IgD-negative memory B cell (primary cell): ENCODE measurements around the gene RYR2. TPM values are rescaled to one million over a fixed set of nuclear protein-coding genes. Genes with fewer than 3 reads are reported as not detected.

Source experiments
- H3K27ac Mint-ChIP-seq, 3 donors: one replicate each; pipeline ENCODE4 v1.8.0; 2020 to 2022; ENCODE audit warnings: mild to moderate bottlenecking in 3 of 3, mixed read lengths in 3 of 3, moderate library complexity in 1 of 3
- H3K27me3 Mint-ChIP-seq: one replicate; pipeline ENCODE4 v1.8.0; 2021; ENCODE audit warnings: mixed read lengths
- H3K36me3 Mint-ChIP-seq: one replicate; pipeline ENCODE4 v1.8.0; 2020; ENCODE audit warnings: mild to moderate bottlenecking, mixed read lengths
- H3K4me1 Mint-ChIP-seq, 3 donors: one replicate each; pipeline ENCODE4 v1.8.0; 2020 to 2022; ENCODE audit warnings: mixed read lengths in 3 of 3, mild to moderate bottlenecking in 1 of 3
- H3K4me3 Mint-ChIP-seq, 4 donors: one replicate each; pipeline ENCODE4 v1.8.0; 2020 to 2022; ENCODE audit warnings: mild to moderate bottlenecking in 4 of 4, mixed read lengths in 4 of 4, moderate library complexity in 3 of 4
- H3K9me3 Mint-ChIP-seq, 3 donors: one replicate each; pipeline ENCODE4 v1.8.0; 2020 to 2021; ENCODE audit warnings: mixed read lengths in 3 of 3, mild to moderate bottlenecking in 1 of 3
- polyA plus RNA-seq: library from polyadenylated mRNA; unstranded; fragments of 300-500 nt; fragmentation: Illumina TruSeq; gene quantifications from one replicate; pipeline ENCODE4 v1.2.3, GENCODE V29; 2021

Gene RYR2
- polyA plus RNA-seq, 1 donor from 2014 or later: not detected

- no peaks in the 10 kb centered on the region for H3K4me1 Mint-ChIP-seq
- no peaks in the 10 kb centered on the region for H3K36me3 Mint-ChIP-seq
- peak overlapping the region in 2 of 3 donors; percentile 13 to 63 for H3K27ac Mint-ChIP-seq
- H3K9me3 Mint-ChIP-seq: peaks cover 3 to 5% (median 5%) of the 10 kb centered on the region in 3 donors
- no peak overlapping the region for H3K4me3 Mint-ChIP-seq
- no peaks in the 10 kb centered on the region for H3K27me3 Mint-ChIP-seq
Observed at GRCh38 chr1:237084341-237085077, 42.5 kb downstream of the RYR2 start.

GRCh38 chr1:237091691-237092090 lies 49.7 kb downstream of the RYR2 start:
- Mint-ChIP-seq H3K4me1 (no peaks in the 10 kb centered on the region), H3K36me3 (no peaks in the 10 kb centered on the region), H3K27ac (no peak overlapping the region), H3K9me3 (peaks cover 2 to 3% (median 3%) of the 10 kb centered on the region in 3 donors), H3K4me3 (no peak overlapping the region), H3K27me3 (no peaks in the 10 kb centered on the region)

GRCh38 chr1:237093691-237094090 lies 51.7 kb downstream of the RYR2 start:
- Mint-ChIP-seq H3K9me3 (peaks cover 0 to 2% (median 0%) of the 10 kb centered on the region in 3 donors), H3K36me3 (no peaks in the 10 kb centered on the region), H3K4me1 (no peaks in the 10 kb centered on the region), H3K27me3 (no peaks in the 10 kb centered on the region), H3K27ac (no peak overlapping the region), H3K4me3 (no peak overlapping the region)

- Mint-ChIP-seq H3K4me3 (no peak overlapping the region), H3K9me3 (peaks cover 0 to 4% (median 0%) of the 10 kb centered on the region in 3 donors), H3K36me3 (no peaks in the 10 kb centered on the region), H3K27me3 (peaks cover 3% of the 10 kb centered on the region), H3K27ac (no peak overlapping the region), H3K4me1 (no peaks in the 10 kb centered on the region)
Observed at GRCh38 chr1:237098541-237098940, 56.6 kb downstream of the RYR2 start.

GRCh38 chr1:237103021-237103420 lies 61.0 kb downstream of the RYR2 start:
- Mint-ChIP-seq H3K36me3 (no peaks in the 10 kb centered on the region), H3K27me3 (peaks cover 7% of the 10 kb centered on the region), H3K4me3 (no peak overlapping the region), H3K4me1 (no peaks in the 10 kb centered on the region), H3K9me3 (peaks cover 0 to 7% (median 2%) of the 10 kb centered on the region in 3 donors), H3K27ac (no peak overlapping the region)

GRCh38 chr1:237104096-237104495 lies 62.1 kb downstream of the RYR2 start:
- Mint-ChIP-seq H3K9me3 (peaks cover 0 to 7% (median 2%) of the 10 kb centered on the region in 3 donors), H3K27ac (no peak overlapping the region), H3K4me1 (no peaks in the 10 kb centered on the region), H3K36me3 (no peaks in the 10 kb centered on the region), H3K4me3 (no peak overlapping the region), H3K27me3 (peaks cover 7% of the 10 kb centered on the region)

- no peaks in the 10 kb centered on the region for H3K36me3 Mint-ChIP-seq
- peaks cover 6% of the 10 kb centered on the region for H3K27me3 Mint-ChIP-seq
- H3K9me3 Mint-ChIP-seq: peaks cover 0 to 8% (median 2%) of the 10 kb centered on the region in 3 donors
- no peaks in the 10 kb centered on the region for H3K4me1 Mint-ChIP-seq
- H3K27ac Mint-ChIP-seq: no peak overlapping the region
- H3K4me3 Mint-ChIP-seq: no peak overlapping the region
Observed at GRCh38 chr1:237105826-237106225, 63.8 kb downstream of the RYR2 start.

- Mint-ChIP-seq H3K4me1 (no peaks in the 10 kb centered on the region), H3K9me3 (peaks cover 2 to 6% (median 3%) of the 10 kb centered on the region in 3 donors), H3K36me3 (no peaks in the 10 kb centered on the region), H3K27ac (no peak overlapping the region), H3K27me3 (peaks cover 4% of the 10 kb centered on the region), H3K4me3 (no peak overlapping the region)
Observed at GRCh38 chr1:237108297-237109040, 66.5 kb downstream of the RYR2 start.

GRCh38 chr1:237111807-237112206 lies 69.8 kb downstream of the RYR2 start:
- peaks cover 3 to 5% (median 3%) of the 10 kb centered on the region in 3 donors for H3K9me3 Mint-ChIP-seq
- no peaks in the 10 kb centered on the region for H3K4me1 Mint-ChIP-seq
- no peaks in the 10 kb centered on the region for H3K27me3 Mint-ChIP-seq
- peaks cover 3% of the 10 kb centered on the region for H3K36me3 Mint-ChIP-seq
- H3K4me3 Mint-ChIP-seq: no peak overlapping the region
- H3K27ac Mint-ChIP-seq: no peak overlapping the region

GRCh38 chr1:237112663-237113062 lies 70.7 kb downstream of the RYR2 start:
- H3K4me1 Mint-ChIP-seq: no peaks in the 10 kb centered on the region
- H3K27ac Mint-ChIP-seq: no peak overlapping the region
- no peak overlapping the region for H3K4me3 Mint-ChIP-seq
- no peaks in the 10 kb centered on the region for H3K27me3 Mint-ChIP-seq
- peaks cover 3 to 5% (median 3%) of the 10 kb centered on the region in 3 donors for H3K9me3 Mint-ChIP-seq
- H3K36me3 Mint-ChIP-seq: peaks cover 3% of the 10 kb centered on the region

- Mint-ChIP-seq H3K36me3 (peaks cover 3% of the 10 kb centered on the region), H3K27ac (no peak overlapping the region), H3K9me3 (peaks cover 3 to 5% (median 3%) of the 10 kb centered on the region in 3 donors), H3K4me1 (no peaks in the 10 kb centered on the region), H3K4me3 (no peak overlapping the region), H3K27me3 (no peaks in the 10 kb centered on the region)
Observed at GRCh38 chr1:237115035-237115434, 73.1 kb downstream of the RYR2 start.

GRCh38 chr1:237119091-237119490 lies 77.1 kb downstream of the RYR2 start:
- no peaks in the 10 kb centered on the region for H3K4me1 Mint-ChIP-seq
- H3K27me3 Mint-ChIP-seq: peaks cover 2% of the 10 kb centered on the region
- H3K4me3 Mint-ChIP-seq: no peak overlapping the region
- no peak overlapping the region for H3K27ac Mint-ChIP-seq
- peaks cover 0 to 5% (median 0%) of the 10 kb centered on the region in 3 donors for H3K9me3 Mint-ChIP-seq
- H3K36me3 Mint-ChIP-seq: peaks cover 3% of the 10 kb centered on the region

GRCh38 chr1:237120683-237121082 lies 78.7 kb downstream of the RYR2 start:
- no peaks in the 10 kb centered on the region for H3K36me3 Mint-ChIP-seq
- peaks cover 2% of the 10 kb centered on the region for H3K27me3 Mint-ChIP-seq
- H3K4me1 Mint-ChIP-seq: no peaks in the 10 kb centered on the region
- H3K4me3 Mint-ChIP-seq: no peak overlapping the region
- peaks cover 0 to 2% (median 0%) of the 10 kb centered on the region in 3 donors for H3K9me3 Mint-ChIP-seq
- no peak overlapping the region for H3K27ac Mint-ChIP-seq

GRCh38 chr1:237124856-237125462 lies 83.0 kb downstream of the RYR2 start:
- Mint-ChIP-seq H3K4me1 (no peaks in the 10 kb centered on the region), H3K4me3 (no peak overlapping the region), H3K27ac (no peak overlapping the region), H3K36me3 (no peaks in the 10 kb centered on the region), H3K27me3 (peaks cover 2% of the 10 kb centered on the region), H3K9me3 (peaks cover 4 to 13% (median 7%) of the 10 kb centered on the region in 3 donors)

- H3K27me3 Mint-ChIP-seq: peaks cover 2% of the 10 kb centered on the region
- no peaks in the 10 kb centered on the region for H3K36me3 Mint-ChIP-seq
- H3K4me3 Mint-ChIP-seq: no peak overlapping the region
- H3K27ac Mint-ChIP-seq: no peak overlapping the region
- no peaks in the 10 kb centered on the region for H3K4me1 Mint-ChIP-seq
- peaks cover 6 to 16% (median 8%) of the 10 kb centered on the region in 3 donors for H3K9me3 Mint-ChIP-seq
Observed at GRCh38 chr1:237126180-237126579, 84.2 kb downstream of the RYR2 start.
